ENCODE data around the gene BEND7.
"Not testable (repeated sequence)": the region's sequence is repeated elsewhere in the genome, so short reads cannot be mapped to it uniquely, and the experiment has no call there.

BEND7 gene

GRCh38 chr10:13420532-13421307 is 108.1 kb downstream of the BEND7 start:
- DNase-seq (ENCODE audit: low read depth in 2 of 2) = no peak

GRCh38 chr10:13417459-13418126 is 111.2 kb downstream of the BEND7 start:
- no peak for DNase-seq (ENCODE audit: low read depth in 2 of 2)

- no peak for DNase-seq (ENCODE audit: low read depth in 2 of 2)
Observed at GRCh38 chr10:13416760-13417159, 112.1 kb downstream of the BEND7 start.

GRCh38 chr10:13414855-13415254 is 114.0 kb downstream of the BEND7 start:
- no peak for DNase-seq (ENCODE audit: low read depth in 2 of 2)

GRCh38 chr10:13414137-13414536 is 114.7 kb downstream of the BEND7 start:
- no peak for DNase-seq (ENCODE audit: low read depth in 2 of 2)

GRCh38 chr10:13412894-13413293 is 115.9 kb downstream of the BEND7 start:
- no peak for DNase-seq (ENCODE audit: low read depth in 2 of 2)

GRCh38 chr10:13404791-13405190 is 124.0 kb downstream of the BEND7 start:
- no peak for DNase-seq (ENCODE audit: low read depth in 2 of 2)

- DNase-seq (ENCODE audit: low read depth in 2 of 2) = no peak
Observed at GRCh38 chr10:13404305-13404759, 124.5 kb downstream of the BEND7 start.

- DNase-seq (ENCODE audit: low read depth in 2 of 2) = not testable (repeated sequence)
Observed at GRCh38 chr10:13403426-13403825, 125.4 kb downstream of the BEND7 start.

GRCh38 chr10:13402021-13402420 is 126.8 kb downstream of the BEND7 start:
- DNase-seq (ENCODE audit: low read depth in 2 of 2) = no peak

GRCh38 chr10:13401142-13401541 is 127.7 kb downstream of the BEND7 start:
- DNase-seq (ENCODE audit: low read depth in 2 of 2) = no peak

- DNase-seq (ENCODE audit: low read depth in 2 of 2) = no peak
Observed at GRCh38 chr10:13400196-13400965, 128.4 kb downstream of the BEND7 start.

- DNase-seq (ENCODE audit: low read depth in 2 of 2) = no peak
Observed at GRCh38 chr10:13399752-13400151, 129.1 kb downstream of the BEND7 start.

GRCh38 chr10:13399236-13399635 is 129.6 kb downstream of the BEND7 start:
- no peak for DNase-seq (ENCODE audit: low read depth in 2 of 2)

- no peak for DNase-seq (ENCODE audit: low read depth in 2 of 2)
Observed at GRCh38 chr10:13397052-13397451, 131.8 kb downstream of the BEND7 start.

- no peak for DNase-seq (ENCODE audit: low read depth in 2 of 2)
Observed at GRCh38 chr10:13396369-13396768, 132.4 kb downstream of the BEND7 start.

- DNase-seq (ENCODE audit: low read depth in 2 of 2) = no peak
Observed at GRCh38 chr10:13395540-13395939, 133.3 kb downstream of the BEND7 start.

GRCh38 chr10:13393640-13394039 is 135.2 kb downstream of the BEND7 start:
- no peak for DNase-seq (ENCODE audit: low read depth in 2 of 2)

- no peak for DNase-seq (ENCODE audit: low read depth in 2 of 2)
Observed at GRCh38 chr10:13392701-13393100, 136.1 kb downstream of the BEND7 start.

All from stimulated activated CD8-positive, alpha-beta memory T cell treated with anti-CD3 and anti-CD28 coated beads, Interleukin-2, amount 100 ng/mL, for 48 hours (primary cell).